Kidney tubule cell (primary cell): ENCODE results near the gene CPOX.

Experiments used
- DNase-seq: peaks from one replicate; pipeline ENCODE4 v3.0.0-alpha.2; 2018; ENCODE audit warnings: low spot score

Gene CPOX

GRCh38 chr3:98596087-98596486 lies 2.7 kb upstream of the CPOX start:
- DNase-seq, result no peak

DNA sequence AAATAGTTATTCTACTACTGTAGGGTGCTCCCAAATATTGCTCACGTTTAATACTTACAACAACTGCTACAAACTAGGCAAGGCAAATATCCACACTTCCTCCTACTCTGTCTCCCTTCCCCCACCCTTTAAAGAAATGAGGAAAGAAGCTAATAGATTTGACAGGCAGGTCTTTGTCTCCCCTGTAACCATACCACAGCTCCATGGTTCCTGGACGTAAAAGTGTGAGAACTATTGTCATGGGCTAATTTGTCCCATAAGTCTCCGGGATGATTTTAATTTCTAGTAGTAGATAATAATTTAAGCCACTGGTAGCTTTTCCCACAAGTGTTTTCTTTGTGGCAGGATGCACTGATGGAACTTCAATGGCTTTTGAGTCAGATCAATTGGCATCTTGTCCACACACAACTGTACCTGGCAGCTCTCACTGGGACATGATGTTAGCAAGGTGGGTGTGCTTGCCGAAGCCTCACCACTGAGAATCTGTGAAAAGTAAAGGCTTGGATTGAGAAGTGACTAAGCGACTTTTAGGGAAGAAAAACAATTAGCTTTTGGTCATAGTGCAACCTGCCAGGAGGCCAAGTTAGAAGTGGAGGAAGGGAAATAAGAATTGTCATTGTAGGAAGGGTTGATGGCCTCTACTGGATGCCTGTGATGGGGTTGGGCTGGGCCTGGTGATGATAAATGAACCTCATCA lies 1.4 kb upstream of the CPOX start:
- DNase-seq, result no peak

DNA sequence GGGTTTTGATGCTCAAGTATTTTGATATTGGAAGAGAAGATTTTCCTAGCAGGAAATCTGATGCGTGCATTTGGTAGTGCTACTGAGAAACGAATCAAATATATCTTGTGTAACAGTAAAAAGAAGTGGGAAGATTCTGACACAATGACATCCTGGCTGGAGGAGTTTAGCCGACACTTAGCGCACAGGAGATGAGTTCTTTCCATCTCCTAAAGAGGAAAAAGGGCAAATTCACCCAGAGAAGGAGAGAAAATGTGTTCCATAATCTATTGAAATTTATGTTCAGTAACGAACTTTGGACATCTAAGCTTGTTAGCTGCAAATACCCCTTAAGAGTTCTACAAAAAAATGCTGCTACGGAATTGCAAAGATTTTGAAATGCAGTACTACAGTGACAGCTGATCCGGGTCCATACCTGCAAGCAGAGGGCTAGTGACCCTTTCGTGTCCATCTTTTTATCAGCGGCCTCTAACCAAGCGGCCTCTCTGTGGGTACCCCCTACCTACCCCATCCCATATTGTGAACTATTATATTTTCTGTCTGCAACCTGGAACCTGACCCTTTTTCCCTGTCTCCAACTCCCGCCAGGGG lies 971 bp downstream of the CPOX start:
- no peak for DNase-seq

- DNase-seq, result no peak
Measured at GRCh38 chr3:98589331-98590036, 3.9 kb downstream of the CPOX start.

DNA sequence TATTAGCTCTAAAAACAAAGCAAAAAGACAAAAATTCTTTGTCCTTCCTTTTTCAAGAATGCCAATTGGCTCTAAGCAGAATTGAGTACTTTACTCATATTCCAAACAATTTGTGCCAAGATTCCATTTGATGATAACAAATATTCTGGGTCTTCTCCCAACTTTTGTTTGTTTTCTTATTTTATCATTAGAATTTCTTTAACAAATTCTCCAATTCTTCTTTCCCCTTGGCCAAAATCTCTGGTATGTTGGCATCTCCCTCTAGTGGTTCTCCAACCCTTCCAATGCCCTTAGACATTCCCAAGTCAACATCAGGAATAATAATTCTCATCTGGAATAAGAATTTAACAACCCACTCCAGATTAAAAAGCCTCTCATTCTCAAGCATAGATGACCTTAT lies 5.3 kb downstream of the CPOX start:
- no peak for DNase-seq

DNA sequence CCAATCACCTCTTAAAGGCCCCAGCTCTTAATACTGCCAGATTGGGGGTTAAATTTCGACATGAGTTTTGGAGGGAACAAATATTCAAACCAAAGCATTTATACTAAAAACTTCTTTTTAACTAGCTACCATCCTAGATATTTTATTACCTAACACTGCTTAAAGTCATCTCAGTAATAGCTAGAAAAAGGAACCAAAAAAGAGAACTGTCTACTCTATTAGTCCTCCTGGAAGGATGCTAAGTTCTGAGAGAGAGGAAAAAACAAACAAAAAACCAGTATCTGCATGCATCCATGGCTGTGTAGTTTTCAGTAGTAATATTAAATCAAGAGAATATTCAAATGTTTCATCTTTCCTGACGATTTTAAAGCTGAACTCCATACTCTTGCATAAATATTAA lies 5.8 kb downstream of the CPOX start:
- no peak for DNase-seq

GRCh38 chr3:98584547-98584946 lies 8.9 kb downstream of the CPOX start:
- DNase-seq, result no peak

DNA sequence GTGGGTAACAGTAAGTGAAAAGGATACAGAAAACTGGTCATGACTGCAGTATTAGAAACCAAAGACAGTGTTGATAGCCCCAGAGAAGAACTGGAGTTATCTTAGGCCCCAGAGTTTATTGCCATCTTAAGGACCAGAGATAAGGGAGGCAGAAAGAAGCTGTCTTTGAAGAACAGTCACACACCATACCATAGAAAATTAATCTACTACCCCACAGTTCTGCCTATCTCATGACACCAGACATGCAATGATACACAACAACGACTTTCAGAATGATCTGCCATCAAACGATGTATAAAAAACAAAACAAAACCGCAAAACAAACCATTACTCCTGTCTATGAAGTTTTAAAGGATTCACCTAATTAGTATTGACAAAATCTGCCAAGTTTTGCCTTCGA lies 9.6 kb downstream of the CPOX start:
- no peak for DNase-seq

DNA sequence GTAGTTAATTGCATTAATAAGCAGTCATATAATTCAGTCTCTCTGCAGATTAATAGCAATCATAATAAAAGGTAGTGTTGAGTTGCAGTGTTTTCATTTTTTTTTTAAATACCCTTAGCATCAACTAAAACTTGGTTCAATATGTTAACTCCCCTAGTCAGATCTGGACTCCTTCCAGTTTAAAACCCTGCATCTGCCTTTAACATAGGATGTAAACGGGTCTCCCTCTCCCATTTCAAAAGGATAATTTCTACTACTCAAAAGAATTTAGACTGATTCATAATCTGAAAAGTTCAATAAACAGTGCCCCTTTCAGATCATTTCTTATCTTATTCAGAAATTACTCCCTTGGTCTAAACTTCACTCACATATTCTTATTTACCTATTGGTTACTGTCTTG lies 11.4 kb downstream of the CPOX start:
- DNase-seq, result no peak

- no peak for DNase-seq
Measured at GRCh38 chr3:98581474-98581873, 11.9 kb downstream of the CPOX start.

DNA sequence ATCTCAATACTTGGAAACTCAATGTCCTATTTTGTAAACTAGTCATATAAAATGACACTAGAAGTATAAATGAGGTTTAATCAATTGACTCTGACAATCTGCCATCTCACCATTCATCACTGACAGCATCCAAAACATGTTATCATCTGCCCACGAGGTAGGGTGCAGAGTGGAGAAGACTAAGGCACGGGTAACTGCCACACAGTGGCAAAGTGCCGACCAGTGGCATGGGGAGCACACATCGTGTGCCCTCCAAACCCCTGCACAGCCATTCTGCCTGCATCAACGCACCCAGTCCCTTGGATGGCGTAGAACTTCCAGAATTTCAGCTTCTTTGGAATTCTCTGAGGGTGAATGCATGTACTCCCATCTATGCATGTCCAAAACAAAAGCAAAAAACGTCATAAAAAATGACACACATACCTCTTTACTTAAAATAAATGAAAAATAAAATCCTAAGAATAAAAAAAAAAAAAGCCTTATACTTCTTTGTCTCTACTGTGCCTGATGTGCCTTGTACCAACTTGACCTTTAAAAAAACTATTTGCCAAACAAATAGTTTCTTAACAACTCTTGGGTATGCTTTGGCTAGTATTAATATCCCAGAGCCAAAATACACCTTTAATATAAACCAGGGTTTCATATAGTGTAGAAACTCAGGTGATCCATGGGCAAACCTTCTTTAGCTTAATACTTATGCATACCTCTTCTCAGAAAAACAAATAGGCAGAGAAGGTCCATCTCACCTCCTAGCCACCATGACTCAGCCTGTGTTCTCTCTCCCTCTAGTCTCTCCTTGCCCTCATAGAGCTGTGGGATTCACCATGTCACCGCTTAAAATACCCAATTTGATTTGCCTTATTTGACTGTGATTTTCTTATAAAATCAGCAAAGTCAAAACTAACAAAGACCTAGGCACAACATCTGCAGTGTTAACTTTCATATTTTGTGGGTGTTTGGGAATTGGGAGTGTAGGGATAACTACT lies 12.7 kb downstream of the CPOX start:
- no peak for DNase-seq

GRCh38 chr3:98577178-98577895 lies 16.1 kb downstream of the CPOX start:
- DNase-seq, result peak; percentile 72

GRCh38 chr3:98574132-98574531 lies 19.3 kb downstream of the CPOX start:
- DNase-seq, result no peak

GRCh38 chr3:98573181-98573728 lies 20.2 kb downstream of the CPOX start:
- DNase-seq, result peak; percentile 48

DNA sequence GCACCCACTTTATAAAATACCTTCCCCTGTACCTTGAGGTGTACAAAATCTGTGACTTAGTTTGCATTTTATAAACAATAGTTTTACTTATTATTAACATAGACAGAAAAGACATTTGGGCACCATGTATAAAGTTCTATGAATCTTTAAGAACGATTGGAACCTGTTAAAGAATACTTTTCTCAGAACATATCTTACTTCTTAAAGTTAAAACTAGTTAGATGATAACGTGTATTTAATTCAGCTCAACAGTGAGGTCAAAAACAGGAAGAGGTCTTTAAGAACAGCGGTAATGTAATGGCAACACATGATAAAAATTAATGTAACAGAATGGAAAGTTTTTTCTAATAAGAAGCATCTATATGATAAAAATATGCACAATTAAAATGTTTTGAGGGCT lies 25.0 kb downstream of the CPOX start:
- DNase-seq, result no peak

- no peak for DNase-seq
Measured at GRCh38 chr3:98567666-98568270, 25.6 kb downstream of the CPOX start.

DNA sequence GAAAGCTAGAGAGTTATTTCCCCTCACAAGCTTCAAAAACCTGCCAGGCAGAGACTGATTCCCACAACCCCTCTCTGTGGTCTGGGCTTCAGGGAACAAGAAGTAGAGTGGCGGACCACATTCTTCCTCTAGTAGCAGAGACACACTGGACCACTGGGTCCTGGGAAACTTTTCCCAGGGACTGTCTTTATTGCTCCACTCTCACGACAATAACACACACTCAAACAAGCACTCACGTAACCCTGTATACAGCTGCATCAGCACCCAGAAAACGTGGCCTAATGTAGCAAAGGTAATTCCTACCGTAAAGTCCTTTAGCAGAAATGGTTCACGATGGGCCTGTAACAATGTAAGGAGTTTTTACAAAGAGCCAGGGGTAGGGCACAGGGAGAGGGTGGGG lies 27.6 kb downstream of the CPOX start:
- no peak for DNase-seq

GRCh38 chr3:98565237-98565643 lies 28.2 kb downstream of the CPOX start:
- no peak for DNase-seq

DNA sequence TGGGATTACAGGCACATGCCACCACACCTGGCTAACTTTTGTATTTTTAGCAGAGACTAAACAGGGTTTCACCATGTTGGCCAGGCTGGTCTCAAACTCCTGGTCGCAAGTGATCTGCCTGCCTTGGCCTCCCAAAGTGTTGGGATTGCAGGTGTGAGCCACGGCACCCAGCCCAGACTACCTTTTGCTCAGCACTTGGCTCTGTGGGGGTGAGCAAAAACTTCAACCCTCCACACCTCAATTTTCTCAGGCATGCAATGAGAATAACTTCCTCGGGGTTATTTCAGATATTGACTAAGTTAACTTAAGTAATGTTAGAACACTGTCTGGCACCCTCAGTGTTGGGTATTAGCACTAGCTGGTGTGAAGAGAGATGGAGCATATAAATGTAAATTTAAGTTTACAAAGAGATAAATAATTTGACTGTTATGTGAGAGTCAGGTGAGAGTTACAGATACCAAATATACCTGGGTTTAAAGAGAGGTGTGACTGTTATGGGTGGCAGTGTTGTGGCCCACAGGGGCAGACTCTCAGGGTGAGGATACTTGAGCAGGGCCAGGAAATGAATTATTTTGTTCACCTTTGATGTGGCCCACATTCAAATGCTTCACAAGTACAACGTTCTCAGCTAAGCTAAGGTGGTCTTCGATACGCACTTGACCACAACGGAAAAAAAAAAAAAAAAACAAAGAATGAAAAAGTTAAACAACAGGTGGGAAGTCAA lies 29.0 kb downstream of the CPOX start:
- DNase-seq, result no peak

DNA sequence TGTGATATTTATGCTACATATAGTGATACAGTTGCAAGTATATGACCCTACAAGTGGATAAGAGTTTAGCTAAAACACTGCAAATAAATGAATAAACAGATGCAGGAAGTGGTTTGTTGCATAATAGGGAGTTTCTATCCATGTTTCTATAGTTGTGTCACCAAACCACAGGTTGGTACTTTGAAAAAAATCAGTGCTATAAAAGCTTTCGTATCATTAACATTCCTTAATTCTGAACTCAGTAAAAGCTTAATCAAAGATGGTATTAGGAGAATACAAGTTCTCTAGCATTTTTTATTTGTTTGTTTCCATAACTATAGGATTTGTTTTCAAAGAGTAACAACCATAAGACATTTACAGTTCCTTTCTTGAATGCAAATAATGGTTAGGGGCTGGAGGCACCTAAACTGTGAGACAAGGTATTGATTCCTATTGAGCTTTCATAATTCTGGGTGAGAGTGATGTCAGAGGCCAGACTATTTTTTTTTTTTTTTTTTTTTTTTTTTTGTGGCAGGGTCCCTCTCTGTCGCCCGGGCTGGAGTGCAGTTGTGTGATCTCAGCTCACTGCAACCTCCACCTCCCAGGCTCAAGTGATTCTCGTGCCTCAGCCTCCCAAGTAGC lies 29.6 kb downstream of the CPOX start:
- DNase-seq, result peak; percentile 77
